Upper lobe of left lung (tissue), 6 donors: Measurements from ENCODE around the gene TBKBP1. TPM values are rescaled to one million over a fixed set of nuclear protein-coding genes. Genes with fewer than 3 reads are reported as not detected.

ENCODE experiments used
- ATAC-seq, 2 donors: fragments of 200-7000 bp; cut with Tn5 transposase; one replicate each; pipeline ENCODE4 v1.9.1; 2022; ENCODE audit warnings: mild to moderate bottlenecking in 2 of 2, moderate library complexity in 2 of 2; ENCODE audit not compliant: low FRiP score in 2 of 2
- DNase-seq, 2 donors: peaks; one replicate each; pipeline ENCODE4 v3.0.0-alpha.2; 2019 to 2020
- H3K27ac ChIP-seq, 4 donors: fragments of 200-600 bp; sonication (generic); one replicate each; pipeline ENCODE4 v1.5.1; 2016 to 2019
- H3K27me3 ChIP-seq, 4 donors: fragments of 200-600 bp; sonication (generic); one replicate each; pipeline ENCODE4 v1.5.1; 2017 to 2019
- H3K36me3 ChIP-seq, 4 donors: fragments of 200-600 bp; sonication (generic); one replicate each; pipeline ENCODE4 v1.5.1; 2016 to 2019
- H3K4me1 ChIP-seq, 4 donors: fragments of 200-600 bp; sonication (generic); one replicate each; pipeline ENCODE4 v1.5.1; 2018 to 2019
- H3K4me3 ChIP-seq, 4 donors: fragments of 200-600 bp; sonication (generic); one replicate each; pipeline ENCODE4 v1.5.1; 2017 to 2019; ENCODE audit warnings: mild to moderate bottlenecking in 2 of 4, moderate library complexity in 1 of 4
- H3K9me3 ChIP-seq, 4 donors: fragments of 200-600 bp; sonication (generic); one replicate each; pipeline ENCODE4 v1.5.1; 2018 to 2019
- CTCF ChIP-seq, 6 experiments: fragments of 450-650 bp in 4 of 6; fragments of 200-600 bp in 2 of 6; sonication (generic) in 2 of 6; IDR thresholded peaks; one replicate each; pipeline ENCODE4 v1.5.1; 2016 to 2019; ENCODE audit warnings: antibody characterized with exemption in 6 of 6
- EP300 ChIP-seq, 4 donors: sonication (generic); formaldehyde crosslinking; IDR thresholded peaks; one replicate each; pipeline ENCODE4 v1.5.1; 2017; ENCODE audit warnings: antibody characterized with exemption in 4 of 4, control low read depth in 2 of 4
- POLR2A ChIP-seq, 4 donors: fragments of 450-650 bp; IDR thresholded peaks; one replicate each; pipeline ENCODE4 v1.5.1; 2016 to 2017; ENCODE audit warnings: antibody characterized with exemption in 4 of 4, mild to moderate bottlenecking in 2 of 4
- POLR2AphosphoS5 ChIP-seq, 2 donors: sonication (generic); formaldehyde crosslinking; IDR thresholded peaks; one replicate each; pipeline ENCODE4 v1.5.1; 2017; ENCODE audit warnings: antibody characterized with exemption in 2 of 2
- WGBS, 2 donors: methylation state at CpG; one replicate each; pipeline ENCODE4 v1.1.5; 2017 to 2018; 5-methylcytosine and 5-hydroxymethylcytosine counted together
- total RNA-seq, 6 donors: library from RNA; depleted of rRNA in 4 of 6; stranded (reverse); fragments of >200 nt in 4 of 6; gene quantifications; one replicate each; pipeline versions ENCODE4 v1.1.0 to v1.2.1, GENCODE V29; 2016 to 2021
- donor health status: DM: no; HTN: no; CAD: no; lungs with moderate emphysema.
- donor health status: DM: no; HTN: yes; CAD: no; lungs with severe emphysema.

TBKBP1 gene
- total RNA-seq, 6 donors from 2014 or later = 6.4 to 28.3 (median 12.8) TPM

- Histone ChIP-seq H3K27me3 (peaks cover 0 to 9% (median 4%) of the 10 kb centered on the region in 4 donors), H3K9me3 (no peaks in the 10 kb centered on the region), H3K36me3 (peaks cover 0 to 11% (median 2%) of the 10 kb centered on the region in 4 donors), H3K27ac (no peak overlapping the region), H3K4me3 (no peak overlapping the region), H3K4me1 (peaks cover 5 to 16% (median 10%) of the 10 kb centered on the region in 4 donors)
- WGBS, 2 donors = 63 to 73% methylated on average over 9 to 10 of the region's 10 CpGs
- no peak for DNase-seq
- TF ChIP-seq POLR2AphosphoS5 (IDR thresholded peaks at IDR 0.05) (no peak), POLR2A (IDR thresholded peaks at IDR 0.05) (no peak), EP300 (IDR thresholded peaks at IDR 0.05) (no peak), CTCF (IDR thresholded peaks at IDR 0.05) (no peak)
- ATAC-seq = no peak
These were observed 21.8 kb downstream of the TBKBP1 start for GRCh38 chr17:47715669-47716325.

- peaks cover 0 to 5% (median 0%) of the 10 kb centered on the region in 4 donors for H3K36me3 ChIP-seq
- peaks cover 11 to 21% (median 15%) of the 10 kb centered on the region in 4 donors for H3K4me1 ChIP-seq
- H3K9me3 ChIP-seq = no peaks in the 10 kb centered on the region
- H3K4me3 ChIP-seq = no peak overlapping the region
- DNase-seq (no peak), ATAC-seq (no peak)
- TF ChIP-seq CTCF (IDR thresholded peaks at IDR 0.05) = no peak
- no peak for TF ChIP-seq POLR2A (IDR thresholded peaks at IDR 0.05)
- WGBS, 2 donors = 85% methylated on average over 3 of the region's 3 CpGs; no CpG with 5 or more reads in 1 of the 2 donors
- no peak overlapping the region for H3K27ac ChIP-seq
- peaks cover 0 to 11% (median 7%) of the 10 kb centered on the region in 4 donors for H3K27me3 ChIP-seq
These were observed 22.4 kb downstream of the TBKBP1 start for GRCh38 chr17:47716375-47716774.

- TF ChIP-seq POLR2AphosphoS5 (IDR thresholded peaks at IDR 0.05) (no peak), EP300 (IDR thresholded peaks at IDR 0.05) (no peak), POLR2A (IDR thresholded peaks at IDR 0.05) (no peak), CTCF (IDR thresholded peaks at IDR 0.05) (peak in 1 of 6 experiments; percentile 34)
- Histone ChIP-seq H3K4me1 (peaks cover 14 to 29% (median 17%) of the 10 kb centered on the region in 4 donors), H3K9me3 (no peaks in the 10 kb centered on the region), H3K4me3 (no peak overlapping the region), H3K36me3 (no peaks in the 10 kb centered on the region), H3K27me3 (peaks cover 0 to 18% (median 11%) of the 10 kb centered on the region in 4 donors), H3K27ac (no peak overlapping the region)
- DNase-seq (no peak), ATAC-seq (peak in 1 of 2 donors; percentile 20)
- WGBS, 2 donors = 72% methylated on average over 2 of the region's 2 CpGs; no CpG with 5 or more reads in 1 of the 2 donors
These were observed 23.3 kb downstream of the TBKBP1 start for GRCh38 chr17:47717261-47717697.

GRCh38 chr17:47717979-47718621 is 24.1 kb downstream of the TBKBP1 start:
- 6 to 29% methylated on average over 3 to 9 of the region's 9 CpGs for WGBS, 2 donors
- Histone ChIP-seq H3K27me3 (peaks cover 0 to 18% (median 11%) of the 10 kb centered on the region in 4 donors), H3K27ac (no peak overlapping the region), H3K36me3 (no peaks in the 10 kb centered on the region), H3K4me3 (no peak overlapping the region), H3K9me3 (no peaks in the 10 kb centered on the region), H3K4me1 (peaks cover 14 to 29% (median 17%) of the 10 kb centered on the region in 4 donors)
- TF ChIP-seq EP300 (IDR thresholded peaks at IDR 0.05) = no peak
- TF ChIP-seq CTCF (IDR thresholded peaks at IDR 0.05) = no peak
- TF ChIP-seq POLR2AphosphoS5 (IDR thresholded peaks at IDR 0.05) = no peak
- TF ChIP-seq POLR2A (IDR thresholded peaks at IDR 0.05) = no peak
- ATAC-seq (no peak), DNase-seq (no peak)
